Lower leg skin (tissue), 3 donors: ENCODE measurements around the gene C1orf115.

Experiments used
- POLR2A ChIP-seq, 2 donors: fragments of 450-650 bp; IDR thresholded peaks; one replicate each; pipeline ENCODE4 v1.6.1; 2016 to 2017; ENCODE audit warnings: antibody characterized with exemption in 2 of 2, mild to moderate bottlenecking in 1 of 2, moderate library complexity in 1 of 2
- TF ChIP-seq, protein P1 (sequence below), 3 donors: fragments of 450-650 bp; IDR thresholded peaks; one replicate each; pipeline ENCODE4 v1.5.1; 2016; ENCODE audit warnings: antibody characterized with exemption in 3 of 3, mild to moderate bottlenecking in 3 of 3, moderate library complexity in 2 of 3

DNA sequence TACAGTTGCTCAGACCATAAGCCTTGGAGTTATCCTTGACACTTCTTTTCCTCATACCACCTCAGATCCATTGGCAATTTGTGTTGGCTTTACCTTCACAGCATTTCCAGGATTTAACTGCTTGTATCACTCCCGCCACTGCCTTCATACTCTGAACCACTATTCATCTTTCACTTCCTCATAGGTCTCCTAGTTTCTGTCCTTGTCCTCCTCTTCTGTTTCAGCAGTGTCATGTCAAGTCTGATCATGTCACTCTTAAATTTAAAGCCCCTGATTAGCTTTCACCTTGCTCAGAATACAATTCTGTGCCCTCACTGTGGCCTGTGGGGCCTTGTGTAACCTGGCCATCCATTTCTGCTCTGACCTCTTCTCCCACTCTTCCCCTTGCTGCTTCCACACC is 34.7 kb upstream of the C1orf115 start:
- TF ChIP-seq, protein P1, sequence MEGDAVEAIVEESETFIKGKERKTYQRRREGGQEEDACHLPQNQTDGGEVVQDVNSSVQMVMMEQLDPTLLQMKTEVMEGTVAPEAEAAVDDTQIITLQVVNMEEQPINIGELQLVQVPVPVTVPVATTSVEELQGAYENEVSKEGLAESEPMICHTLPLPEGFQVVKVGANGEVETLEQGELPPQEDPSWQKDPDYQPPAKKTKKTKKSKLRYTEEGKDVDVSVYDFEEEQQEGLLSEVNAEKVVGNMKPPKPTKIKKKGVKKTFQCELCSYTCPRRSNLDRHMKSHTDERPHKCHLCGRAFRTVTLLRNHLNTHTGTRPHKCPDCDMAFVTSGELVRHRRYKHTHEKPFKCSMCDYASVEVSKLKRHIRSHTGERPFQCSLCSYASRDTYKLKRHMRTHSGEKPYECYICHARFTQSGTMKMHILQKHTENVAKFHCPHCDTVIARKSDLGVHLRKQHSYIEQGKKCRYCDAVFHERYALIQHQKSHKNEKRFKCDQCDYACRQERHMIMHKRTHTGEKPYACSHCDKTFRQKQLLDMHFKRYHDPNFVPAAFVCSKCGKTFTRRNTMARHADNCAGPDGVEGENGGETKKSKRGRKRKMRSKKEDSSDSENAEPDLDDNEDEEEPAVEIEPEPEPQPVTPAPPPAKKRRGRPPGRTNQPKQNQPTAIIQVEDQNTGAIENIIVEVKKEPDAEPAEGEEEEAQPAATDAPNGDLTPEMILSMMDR (IDR thresholded peaks at IDR 0.05) = no peak
- no peak for TF ChIP-seq POLR2A (IDR thresholded peaks at IDR 0.05)
